Measurements from ENCODE around the gene PRKCE.

- no peak for TF ChIP-seq CTCF (IDR thresholded peaks at IDR 0.05)
- TF ChIP-seq EZH2 (IDR thresholded peaks at IDR 0.05; ENCODE audit: borderline replicate concordance, insufficient read depth, low read depth, low read length, poor library complexity, severe bottlenecking) = no peak
Observed at GRCh38 chr2:46231721-46232120, 580.2 kb downstream of the PRKCE start.
